Measurements from ENCODE around the gene NHLH1. TPM values are rescaled to one million over a fixed set of nuclear protein-coding genes. Genes with fewer than 3 reads are reported as not detected.

The NHLH1 gene
- total RNA-seq, 1 donor from 2014 or later, result not detected

- DNase-seq (no peak), ATAC-seq (no peak)
- Histone ChIP-seq H3K4me3 (no peak overlapping the region), H3K4me1 (no peaks in the 10 kb centered on the region), H3K36me3 (peaks cover 98% of the 10 kb centered on the region), H3K27me3 (no peaks in the 10 kb centered on the region), H3K27ac (no peak overlapping the region), H3K9me3 (no peaks in the 10 kb centered on the region)
- intact Hi-C loops (cut with DNase I), result no loop called here
- TF ChIP-seq CTCF (IDR thresholded peaks at IDR 0.05), result no peak
Measured at GRCh38 chr1:160351629-160352028, 15.2 kb upstream of the NHLH1 start.

GRCh38 chr1:160352555-160352954 is 14.3 kb upstream of the NHLH1 start:
- no peaks in the 10 kb centered on the region for H3K4me1 ChIP-seq
- H3K4me3 ChIP-seq, result no peak overlapping the region
- TF ChIP-seq CTCF (IDR thresholded peaks at IDR 0.05), result no peak
- H3K27ac ChIP-seq, result no peak overlapping the region
- DNase-seq, result no peak
- intact Hi-C loops (cut with DNase I), result no loop called here
- peaks cover 100% of the 10 kb centered on the region for H3K36me3 ChIP-seq
- H3K27me3 ChIP-seq, result no peaks in the 10 kb centered on the region
- no peaks in the 10 kb centered on the region for H3K9me3 ChIP-seq
- no peak for ATAC-seq

GRCh38 chr1:160353223-160353622 is 13.6 kb upstream of the NHLH1 start:
- H3K4me3 ChIP-seq, result no peak overlapping the region
- no peaks in the 10 kb centered on the region for H3K9me3 ChIP-seq
- intact Hi-C loops (cut with DNase I), result no loop called here
- ATAC-seq, result no peak
- peaks cover 100% of the 10 kb centered on the region for H3K36me3 ChIP-seq
- H3K27ac ChIP-seq, result no peak overlapping the region
- no peaks in the 10 kb centered on the region for H3K4me1 ChIP-seq
- no peak for TF ChIP-seq CTCF (IDR thresholded peaks at IDR 0.05)
- DNase-seq, result no peak
- H3K27me3 ChIP-seq, result no peaks in the 10 kb centered on the region

GRCh38 chr1:160354388-160354985 is 12.4 kb upstream of the NHLH1 start:
- peak; percentile 33 for TF ChIP-seq CTCF (IDR thresholded peaks at IDR 0.05)
- H3K9me3 ChIP-seq, result no peaks in the 10 kb centered on the region
- no peaks in the 10 kb centered on the region for H3K4me1 ChIP-seq
- intact Hi-C loops (cut with DNase I), result no loop called here
- DNase-seq, result no peak
- no peak overlapping the region for H3K4me3 ChIP-seq
- peak; percentile 36 for ATAC-seq
- no peaks in the 10 kb centered on the region for H3K27me3 ChIP-seq
- peaks cover 92% of the 10 kb centered on the region for H3K36me3 ChIP-seq
- H3K27ac ChIP-seq, result no peak overlapping the region

GRCh38 chr1:160357286-160358002 is 9.4 kb upstream of the NHLH1 start:
- H3K9me3 ChIP-seq, result no peaks in the 10 kb centered on the region
- no peak overlapping the region for H3K4me3 ChIP-seq
- no peak for DNase-seq
- intact Hi-C loops (cut with DNase I), result no loop called here
- H3K4me1 ChIP-seq, result no peaks in the 10 kb centered on the region
- ATAC-seq, result no peak
- no peak overlapping the region for H3K27ac ChIP-seq
- peaks cover 76% of the 10 kb centered on the region for H3K36me3 ChIP-seq
- no peaks in the 10 kb centered on the region for H3K27me3 ChIP-seq
- no peak for TF ChIP-seq CTCF (IDR thresholded peaks at IDR 0.05)
